ENCODE data around the gene UNC5A.

UNC5A gene

GRCh38 chr5:176822041-176822792 lies 11.9 kb downstream of the UNC5A start:
- DNase-seq: no peak

GRCh38 chr5:176822793-176823481 lies 12.6 kb downstream of the UNC5A start:
- DNase-seq: no peak

DNA sequence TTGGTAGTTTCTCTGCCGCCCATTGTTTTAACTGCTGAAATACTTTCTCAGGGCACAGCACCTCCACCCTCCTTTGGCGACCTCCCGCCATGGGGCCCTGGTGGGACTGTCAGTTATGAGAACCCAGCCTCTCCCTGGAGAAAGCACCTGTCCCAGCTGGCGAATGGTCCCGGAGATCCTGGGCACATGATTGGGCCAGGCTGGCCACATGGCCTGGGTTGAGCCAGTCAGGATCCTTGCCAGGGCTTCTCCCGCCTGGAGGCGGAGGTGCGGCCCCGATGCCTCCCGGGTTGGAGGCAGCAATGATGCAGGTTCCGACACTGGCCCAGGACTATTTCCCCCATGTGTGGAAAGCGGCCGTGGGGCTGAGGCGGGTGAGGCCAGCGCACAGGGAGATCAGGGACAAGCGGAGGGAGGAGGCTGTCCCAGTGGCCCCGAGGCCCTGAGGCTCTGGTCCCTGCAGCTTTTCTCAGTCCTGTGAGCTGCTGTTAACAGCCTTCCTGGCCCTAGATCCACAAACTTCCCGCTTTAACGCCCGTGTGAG lies 13.6 kb downstream of the UNC5A start:
- DNase-seq: no peak

- DNase-seq: no peak
These were observed 14.2 kb downstream of the UNC5A start for GRCh38 chr5:176824604-176825003.

GRCh38 chr5:176825234-176825633 lies 14.9 kb downstream of the UNC5A start:
- no peak for DNase-seq

GRCh38 chr5:176825957-176826356 lies 15.6 kb downstream of the UNC5A start:
- no peak for DNase-seq

- DNase-seq: no peak
These were observed 17.5 kb downstream of the UNC5A start for GRCh38 chr5:176827736-176828414.

- DNase-seq: no peak
These were observed 19.0 kb downstream of the UNC5A start for GRCh38 chr5:176829320-176829719.

DNA sequence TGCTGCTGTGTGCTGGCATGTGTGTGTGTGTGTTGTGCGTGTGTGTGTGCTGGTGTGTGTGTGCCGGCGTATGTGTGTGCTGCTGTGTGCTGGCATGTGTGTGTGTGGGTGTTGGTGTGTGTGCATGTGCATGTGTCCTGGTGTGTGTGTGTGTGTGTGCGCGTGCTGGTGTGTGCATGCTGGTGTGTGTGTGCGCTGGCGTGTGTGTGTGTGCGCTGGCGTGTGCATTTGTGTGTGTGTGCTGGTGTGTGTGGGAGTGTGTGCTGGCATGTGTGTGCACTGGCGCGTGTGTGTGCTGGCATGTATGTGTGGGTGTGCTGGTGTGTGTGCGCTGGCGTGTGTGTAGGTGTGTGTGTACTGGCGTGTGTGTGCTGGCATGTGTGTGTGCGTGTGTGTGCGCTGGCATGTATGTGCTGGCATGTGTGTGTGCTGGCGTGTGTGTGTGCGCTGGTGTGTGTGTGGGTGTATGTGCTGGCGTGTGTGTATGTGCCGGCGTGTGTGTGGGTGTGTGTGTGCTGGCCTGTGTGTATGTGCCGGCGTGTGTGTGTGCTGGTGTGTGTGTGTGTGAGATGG lies 20.1 kb downstream of the UNC5A start:
- DNase-seq: no peak

- no peak for DNase-seq
These were observed 20.6 kb downstream of the UNC5A start for GRCh38 chr5:176830995-176831423.

GRCh38 chr5:176831425-176831824 lies 21.1 kb downstream of the UNC5A start:
- DNase-seq: no peak

DNA sequence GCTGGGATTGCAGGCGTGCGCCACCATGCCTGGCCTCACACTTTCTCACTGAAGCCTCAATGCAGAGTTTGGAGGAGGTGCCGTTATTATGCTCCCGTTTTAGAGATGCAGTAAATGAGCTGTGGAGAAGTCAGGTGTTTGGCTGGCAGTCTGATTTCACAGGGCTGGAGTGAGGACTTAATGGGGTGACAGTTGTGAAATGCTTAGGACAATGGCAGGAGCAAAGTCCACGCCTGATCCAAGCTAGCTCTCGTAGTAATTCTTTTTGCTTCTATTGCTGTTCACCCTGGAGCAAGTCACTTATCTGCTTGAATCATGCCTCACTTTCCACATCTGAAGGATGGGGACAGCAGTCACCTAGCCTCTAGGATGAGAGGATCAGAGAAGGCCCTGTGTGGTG lies 21.8 kb downstream of the UNC5A start:
- DNase-seq: no peak

DNA sequence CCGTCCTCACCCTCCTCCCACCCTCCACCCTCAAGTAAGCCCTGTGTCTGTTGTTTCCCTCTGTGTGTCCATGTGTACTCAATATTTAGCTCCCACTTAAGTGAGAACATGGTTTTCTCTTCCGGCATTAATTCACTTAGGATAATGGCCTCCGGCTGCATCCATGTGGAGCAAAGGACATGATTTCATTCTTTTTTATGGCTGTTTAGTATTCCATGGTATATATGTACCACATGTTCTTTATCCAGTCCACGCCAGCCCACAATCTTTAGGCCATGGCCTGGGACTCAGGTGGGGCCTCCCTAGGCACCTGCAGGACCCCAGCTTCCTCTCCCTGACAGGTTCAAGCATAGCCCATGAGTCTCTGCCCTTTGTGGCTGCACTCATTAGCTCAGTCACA lies 22.9 kb downstream of the UNC5A start:
- DNase-seq: no peak

GRCh38 chr5:176835918-176836317 lies 25.6 kb downstream of the UNC5A start:
- no peak for DNase-seq

DNA sequence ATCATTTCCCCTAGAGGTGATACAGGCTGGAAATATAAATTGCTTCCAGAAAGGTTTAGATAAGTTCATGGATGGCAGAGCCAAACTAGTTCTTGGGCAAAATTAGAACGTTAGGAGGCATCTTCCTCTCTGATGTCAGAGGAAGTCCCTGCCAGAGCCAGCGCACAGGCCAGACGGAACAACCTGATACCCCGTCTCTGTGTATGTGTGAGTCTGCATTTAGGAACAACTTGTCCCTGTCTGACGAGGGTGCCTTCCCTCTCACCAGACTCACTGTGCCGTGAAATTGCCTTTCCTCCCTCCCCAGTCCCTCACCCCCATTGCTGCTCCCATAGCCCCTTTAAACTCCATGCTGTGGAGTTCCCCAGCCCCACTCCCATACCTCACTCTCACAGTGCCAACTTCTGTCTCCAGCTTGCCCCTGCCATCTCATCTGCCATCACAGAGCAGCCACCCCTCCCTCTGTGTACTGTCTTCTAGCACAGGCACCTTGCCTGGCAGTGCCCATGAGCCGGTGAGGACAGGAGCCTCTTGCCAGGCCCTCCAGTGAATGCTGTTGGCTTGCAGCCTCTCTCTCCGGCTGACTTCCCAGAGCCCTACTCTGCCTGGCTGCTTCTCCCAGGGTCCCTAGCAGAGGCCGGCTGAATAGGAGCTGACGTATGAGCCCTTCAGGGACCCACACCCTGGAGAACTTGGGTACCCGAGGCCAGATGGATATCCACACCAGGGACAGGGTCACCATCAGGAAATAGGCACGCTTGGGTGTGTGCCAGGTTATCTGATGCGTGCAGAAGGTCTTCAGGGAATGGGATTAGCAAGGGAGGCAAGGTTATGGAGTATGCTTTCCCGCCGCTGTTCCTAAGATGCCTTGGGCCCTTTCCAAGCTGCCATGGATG lies 26.7 kb downstream of the UNC5A start:
- DNase-seq: no peak

DNA sequence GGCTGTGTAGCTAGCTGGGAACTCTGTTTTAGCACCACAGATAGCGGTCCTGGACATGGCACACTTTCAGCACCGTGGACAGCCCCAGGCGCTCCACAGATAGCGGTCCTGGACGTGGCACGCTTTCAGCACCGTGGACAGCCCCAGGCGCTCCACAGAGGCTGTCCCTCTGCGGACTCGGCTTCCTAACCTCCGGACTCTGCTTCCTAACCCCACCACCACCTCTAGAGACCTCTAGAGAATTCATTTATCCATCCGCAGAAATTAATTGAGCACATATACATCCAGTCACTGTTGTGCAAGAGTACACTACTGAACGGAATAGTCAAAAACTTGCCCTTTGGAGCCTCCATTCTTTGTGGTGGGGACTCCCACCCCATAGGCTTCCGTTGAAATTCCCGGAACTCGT lies 27.4 kb downstream of the UNC5A start:
- DNase-seq: no peak

GRCh38 chr5:176843673-176844072 lies 33.3 kb downstream of the UNC5A start:
- no peak for DNase-seq

DNA sequence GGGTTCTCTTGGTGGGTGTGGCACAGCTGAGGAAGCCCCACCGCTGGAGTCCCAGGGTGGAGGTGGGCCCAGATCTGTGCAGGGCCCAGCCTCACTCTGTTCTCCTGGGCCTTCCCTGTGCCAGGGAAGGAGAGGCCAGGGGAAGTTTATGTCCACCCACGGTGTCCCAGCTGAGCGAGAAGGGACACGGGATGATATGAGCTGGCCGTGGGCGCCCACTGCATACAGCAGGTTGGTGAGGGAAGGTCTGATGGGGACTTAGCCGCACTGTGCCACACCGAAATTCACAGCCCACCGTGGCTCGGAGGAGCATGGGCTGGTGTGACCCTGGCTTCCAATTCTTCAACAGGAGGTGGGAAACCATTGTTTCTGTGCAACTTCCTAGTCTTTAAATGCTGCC lies 33.9 kb downstream of the UNC5A start:
- no peak for DNase-seq

GRCh38 chr5:176844706-176845391 lies 34.5 kb downstream of the UNC5A start:
- DNase-seq: no peak

GRCh38 chr5:176845392-176845713 lies 35.0 kb downstream of the UNC5A start:
- DNase-seq: no peak

DNA sequence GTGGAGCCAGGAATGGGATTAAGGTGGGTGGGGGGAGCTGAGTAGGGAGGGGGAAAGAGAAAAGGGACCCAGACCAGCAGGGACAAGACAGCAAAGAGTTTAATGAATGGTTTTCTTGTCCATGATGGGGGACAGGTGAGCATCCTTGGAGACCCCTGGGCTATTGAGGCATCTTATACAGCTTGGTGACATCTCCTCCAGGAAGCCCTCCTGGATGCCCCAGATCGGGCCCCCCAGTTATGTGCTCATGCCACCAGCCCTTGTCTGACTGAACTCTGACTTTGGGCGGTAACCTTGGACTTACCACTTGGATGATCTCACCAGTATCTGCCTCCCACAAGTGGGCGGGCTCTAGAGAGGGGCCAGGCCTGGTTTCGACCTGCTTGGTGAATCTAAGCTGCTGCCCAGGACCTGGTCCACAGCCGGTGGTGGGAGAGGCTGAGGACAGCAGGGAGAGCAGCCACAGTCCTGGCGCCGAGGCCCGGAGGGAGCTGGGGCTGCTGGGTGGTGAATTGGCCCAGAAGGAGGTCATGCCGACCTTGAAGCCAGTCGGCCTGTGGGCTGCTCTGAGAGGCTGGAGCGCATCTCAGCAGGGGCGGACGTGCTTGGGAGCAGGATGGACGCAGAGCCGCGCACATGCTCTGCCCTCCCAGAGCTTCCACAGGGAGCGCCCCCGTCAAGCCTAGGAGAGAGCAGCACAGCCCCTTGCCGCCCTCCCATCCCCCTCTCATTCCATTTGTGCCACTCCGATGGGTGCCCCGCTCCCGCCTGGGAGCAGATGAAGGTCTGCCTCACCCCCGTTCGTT lies 36.2 kb downstream of the UNC5A start:
- no peak for DNase-seq

Data from NCI-H774 (cell line).